ENCODE data around the gene EVC. TPM values are rescaled to one million over a fixed set of nuclear protein-coding genes. Genes with fewer than 3 reads are reported as not detected.
"Not testable (repeated sequence)": the region's sequence is repeated elsewhere in the genome, so short reads cannot be mapped to it uniquely, and the experiment has no call there.

The EVC gene
- total RNA-seq, 1 donor from 2014 or later: 1.5 TPM

DNA sequence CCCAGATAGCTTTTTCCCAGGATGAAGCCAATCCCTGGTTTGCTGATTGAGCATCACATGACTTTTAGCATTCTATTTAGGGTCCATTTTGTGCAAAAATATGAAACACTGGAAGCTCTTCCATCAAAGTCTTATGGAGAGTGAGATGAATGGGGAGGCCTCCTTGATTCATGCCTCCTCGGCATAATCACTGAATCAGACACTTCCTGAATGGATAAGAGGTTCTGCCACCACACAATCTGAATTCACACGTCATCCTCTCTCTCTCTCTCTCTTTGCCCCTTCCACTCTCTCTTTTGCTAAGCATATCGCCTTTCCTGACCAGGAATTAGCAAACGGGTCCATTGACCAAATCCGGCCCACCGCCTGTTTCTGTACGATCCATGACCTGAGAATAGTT is 113.2 kb downstream of the EVC start:
- Mint-ChIP-seq H3K36me3 (ENCODE audit: low read depth) (no peaks in the 10 kb centered on the region), H3K4me3 (no peak overlapping the region), H3K27me3 (ENCODE audit: insufficient read depth) (peaks cover 5% of the 10 kb centered on the region), H3K9me3 (no peaks in the 10 kb centered on the region), H3K4me1 (ENCODE audit: low read depth) (peaks cover 34% of the 10 kb centered on the region), H3K27ac (no peak overlapping the region)
- intact Hi-C loops (cut with micrococcal nuclease): loop anchor here (2.0 kb wide), 1 partner anchor 39 kb away; no protein-coding TSS in a partner anchor
- DNase-seq (ENCODE audit: low spot score): no peak

GRCh38 chr4:5824635-5825034 is 113.6 kb downstream of the EVC start:
- intact Hi-C loops (cut with micrococcal nuclease): loop anchor here (2.0 kb wide), 1 partner anchor 38 kb away; no protein-coding TSS in a partner anchor

DNA sequence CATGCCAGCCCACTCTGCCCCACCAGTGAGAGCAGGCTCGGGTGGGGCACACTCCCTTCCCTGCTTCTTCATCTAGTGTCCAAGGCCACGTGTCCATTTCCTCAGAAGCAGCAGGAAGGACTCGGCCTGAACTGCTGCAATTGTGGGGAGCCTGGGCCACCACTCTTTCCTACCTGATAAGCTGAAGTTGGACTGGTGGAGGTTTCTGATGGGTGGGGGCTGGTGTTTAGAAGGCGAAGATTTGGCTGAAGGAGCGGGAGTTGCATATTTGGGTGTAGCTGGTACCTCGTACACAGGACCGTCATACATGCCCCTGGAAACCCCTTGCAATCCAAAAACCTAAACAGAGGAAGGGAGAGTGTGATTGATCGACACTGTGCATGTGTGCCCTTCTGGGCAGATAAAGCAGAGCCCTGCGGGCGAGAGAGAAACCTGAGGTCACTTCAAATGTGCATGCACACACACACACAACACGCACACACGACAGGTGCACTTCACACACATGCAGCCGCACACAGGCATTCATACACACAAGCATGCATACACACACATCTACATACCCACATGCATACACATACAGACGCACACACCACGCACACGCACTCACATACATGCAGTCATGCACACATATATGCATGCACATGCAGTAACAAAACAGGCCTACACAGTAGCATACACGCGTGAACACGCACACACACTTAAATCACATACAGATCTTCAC is 114.5 kb downstream of the EVC start:
- H3K4me3 Mint-ChIP-seq: no peak overlapping the region
- no peaks in the 10 kb centered on the region for H3K9me3 Mint-ChIP-seq
- intact Hi-C loops (cut with micrococcal nuclease): loop anchor here (2.0 kb wide), 1 partner anchor 37 kb away; no protein-coding TSS in a partner anchor
- peaks cover 11% of the 10 kb centered on the region for H3K27me3 Mint-ChIP-seq (ENCODE audit: insufficient read depth)
- H3K4me1 Mint-ChIP-seq (ENCODE audit: low read depth): peaks cover 34% of the 10 kb centered on the region
- H3K36me3 Mint-ChIP-seq (ENCODE audit: low read depth): no peaks in the 10 kb centered on the region
- DNase-seq (ENCODE audit: low spot score): no peak
- no peak overlapping the region for H3K27ac Mint-ChIP-seq

More at GRCh38 chr4:5824635-5825034, 113.6 kb downstream of the EVC start:
- DNase-seq (ENCODE audit: low spot score): no peak
- Mint-ChIP-seq H3K27me3 (ENCODE audit: insufficient read depth) (peaks cover 8% of the 10 kb centered on the region), H3K27ac (no peak overlapping the region), H3K9me3 (no peaks in the 10 kb centered on the region), H3K4me3 (no peak overlapping the region), H3K4me1 (ENCODE audit: low read depth) (peaks cover 34% of the 10 kb centered on the region), H3K36me3 (ENCODE audit: low read depth) (no peaks in the 10 kb centered on the region)

DNA sequence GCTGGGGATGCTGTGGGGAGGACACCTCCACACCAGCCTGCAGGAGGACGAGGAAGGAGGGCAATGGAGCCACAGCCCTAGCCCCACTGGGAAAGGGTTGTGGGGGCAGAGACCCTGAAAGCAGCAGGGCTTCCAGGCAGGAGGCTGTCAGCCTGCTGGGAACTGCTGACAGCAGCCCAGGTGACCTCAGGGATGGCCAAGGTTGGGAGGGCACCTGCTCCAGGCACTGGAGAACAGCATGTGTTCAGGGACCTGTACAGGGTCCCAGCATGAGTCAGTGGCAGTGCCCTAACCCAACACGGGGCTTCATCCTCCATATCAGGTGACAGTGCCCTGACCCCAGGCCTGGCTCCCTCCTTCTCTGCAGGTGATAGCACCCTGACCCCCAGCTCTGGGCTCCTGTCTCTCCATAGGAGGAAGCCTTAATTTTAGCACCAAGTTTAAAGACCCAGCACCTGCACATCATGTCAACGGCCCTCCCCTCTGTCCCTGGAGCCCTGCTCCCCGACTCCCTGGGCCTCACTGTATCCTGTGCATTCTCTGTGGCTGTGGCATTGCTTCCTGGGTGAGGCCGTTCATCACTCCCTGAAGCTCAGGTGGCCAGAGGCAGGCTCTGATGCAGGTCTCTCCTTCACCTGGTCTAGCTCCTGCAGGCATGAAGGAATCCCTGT is 115.6 kb downstream of the EVC start:
- intact Hi-C loops (cut with micrococcal nuclease): no loop called here
- peaks cover 14% of the 10 kb centered on the region for H3K27me3 Mint-ChIP-seq (ENCODE audit: insufficient read depth)
- H3K9me3 Mint-ChIP-seq: no peaks in the 10 kb centered on the region
- DNase-seq (ENCODE audit: low spot score): no peak
- H3K36me3 Mint-ChIP-seq (ENCODE audit: low read depth): no peaks in the 10 kb centered on the region
- H3K27ac Mint-ChIP-seq: no peak overlapping the region
- H3K4me3 Mint-ChIP-seq: no peak overlapping the region
- peaks cover 34% of the 10 kb centered on the region for H3K4me1 Mint-ChIP-seq (ENCODE audit: low read depth)

GRCh38 chr4:5827108-5828004 is 116.4 kb downstream of the EVC start:
- no peaks in the 10 kb centered on the region for H3K9me3 Mint-ChIP-seq
- H3K27ac Mint-ChIP-seq: no peak overlapping the region
- H3K4me1 Mint-ChIP-seq (ENCODE audit: low read depth): peaks cover 32% of the 10 kb centered on the region
- H3K36me3 Mint-ChIP-seq (ENCODE audit: low read depth): no peaks in the 10 kb centered on the region
- no peak overlapping the region for H3K4me3 Mint-ChIP-seq
- intact Hi-C loops (cut with micrococcal nuclease): no loop called here
- peaks cover 14% of the 10 kb centered on the region for H3K27me3 Mint-ChIP-seq (ENCODE audit: insufficient read depth)
- DNase-seq (ENCODE audit: low spot score): no peak

DNA sequence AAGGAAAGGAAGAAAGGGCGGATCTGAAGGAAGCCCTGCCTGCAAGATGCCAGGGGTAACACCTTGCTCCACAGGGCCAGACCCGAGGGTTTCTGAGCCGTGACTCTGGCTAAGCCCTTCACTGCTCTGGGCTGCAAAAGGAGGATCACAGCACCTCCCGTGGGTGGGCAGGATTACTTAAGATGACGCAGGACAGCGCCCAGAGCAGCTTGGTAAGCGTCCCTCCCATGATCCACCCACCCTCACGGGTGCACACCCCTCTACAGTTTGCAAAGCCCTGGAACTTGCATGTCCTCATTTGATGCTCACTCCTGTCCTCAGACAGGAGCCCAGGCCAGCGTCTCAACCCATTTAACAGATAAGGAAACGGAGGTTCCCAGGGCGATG is 117.0 kb downstream of the EVC start:
- Mint-ChIP-seq H3K36me3 (ENCODE audit: low read depth) (no peaks in the 10 kb centered on the region), H3K27me3 (ENCODE audit: insufficient read depth) (peaks cover 14% of the 10 kb centered on the region), H3K27ac (no peak overlapping the region), H3K9me3 (no peaks in the 10 kb centered on the region), H3K4me1 (ENCODE audit: low read depth) (peaks cover 26% of the 10 kb centered on the region), H3K4me3 (no peak overlapping the region)
- DNase-seq (ENCODE audit: low spot score): no peak
- intact Hi-C loops (cut with micrococcal nuclease): no loop called here

GRCh38 chr4:5836943-5837342 is 125.9 kb downstream of the EVC start:
- H3K4me1 Mint-ChIP-seq (ENCODE audit: low read depth): no peaks in the 10 kb centered on the region
- H3K36me3 Mint-ChIP-seq (ENCODE audit: low read depth): no peaks in the 10 kb centered on the region
- intact Hi-C loops (cut with micrococcal nuclease): no loop called here
- no peak overlapping the region for H3K27ac Mint-ChIP-seq
- no peak for DNase-seq (ENCODE audit: low spot score)
- no peaks in the 10 kb centered on the region for H3K9me3 Mint-ChIP-seq
- no peaks in the 10 kb centered on the region for H3K27me3 Mint-ChIP-seq (ENCODE audit: insufficient read depth)
- no peak overlapping the region for H3K4me3 Mint-ChIP-seq

DNA sequence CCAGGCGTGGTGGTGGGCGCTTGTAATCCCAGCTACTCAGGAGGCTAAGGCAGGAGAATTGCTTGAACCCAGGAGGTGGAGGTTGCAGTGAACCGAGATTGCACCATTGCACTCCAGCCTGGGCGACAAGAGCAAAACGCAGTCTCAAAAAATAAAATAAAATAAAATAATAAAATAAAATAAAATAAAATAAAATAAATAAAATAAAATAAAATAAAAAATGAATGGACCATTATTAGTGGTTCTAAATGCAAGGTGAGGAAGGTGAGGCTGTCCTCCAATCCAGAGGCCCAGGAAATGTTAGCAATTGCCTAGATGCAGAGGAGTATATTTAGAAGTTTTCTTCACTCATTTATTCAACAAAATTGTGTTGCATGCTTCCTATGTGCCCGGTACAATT is 126.5 kb downstream of the EVC start:
- DNase-seq (ENCODE audit: low spot score); H3K9me3 Mint-ChIP-seq; H3K36me3 Mint-ChIP-seq (ENCODE audit: low read depth); H3K4me1 Mint-ChIP-seq (ENCODE audit: low read depth); intact Hi-C loops (cut with micrococcal nuclease); H3K27ac Mint-ChIP-seq; H3K27me3 Mint-ChIP-seq (ENCODE audit: insufficient read depth); H3K4me3 Mint-ChIP-seq: not testable (repeated sequence)

- Mint-ChIP-seq H3K4me1 (ENCODE audit: low read depth) (no peaks in the 10 kb centered on the region), H3K36me3 (ENCODE audit: low read depth) (no peaks in the 10 kb centered on the region), H3K27me3 (ENCODE audit: insufficient read depth) (no peaks in the 10 kb centered on the region), H3K4me3 (no peak overlapping the region), H3K9me3 (no peaks in the 10 kb centered on the region), H3K27ac (no peak overlapping the region)
- no peak for DNase-seq (ENCODE audit: low spot score)
- intact Hi-C loops (cut with micrococcal nuclease): no loop called here
Measured at GRCh38 chr4:5839332-5839731, 128.3 kb downstream of the EVC start.

- no peaks in the 10 kb centered on the region for H3K9me3 Mint-ChIP-seq
- H3K4me1 Mint-ChIP-seq (ENCODE audit: low read depth): no peaks in the 10 kb centered on the region
- intact Hi-C loops (cut with micrococcal nuclease): no loop called here
Measured at GRCh38 chr4:5839751-5840674, 129.0 kb downstream of the EVC start.

GRCh38 chr4:5842456-5842855 is 131.5 kb downstream of the EVC start:
- no peak overlapping the region for H3K4me3 Mint-ChIP-seq
- DNase-seq (ENCODE audit: low spot score): no peak
- no peak overlapping the region for H3K27ac Mint-ChIP-seq
- H3K9me3 Mint-ChIP-seq: no peaks in the 10 kb centered on the region
- no peaks in the 10 kb centered on the region for H3K27me3 Mint-ChIP-seq (ENCODE audit: insufficient read depth)
- H3K36me3 Mint-ChIP-seq (ENCODE audit: low read depth): no peaks in the 10 kb centered on the region
- no peaks in the 10 kb centered on the region for H3K4me1 Mint-ChIP-seq (ENCODE audit: low read depth)
- intact Hi-C loops (cut with micrococcal nuclease): no loop called here

More at GRCh38 chr4:5839751-5840674, 129.0 kb downstream of the EVC start:
- Mint-ChIP-seq H3K36me3 (ENCODE audit: low read depth) (no peaks in the 10 kb centered on the region), H3K27ac (no peak overlapping the region), H3K4me3 (no peak overlapping the region), H3K27me3 (ENCODE audit: insufficient read depth) (no peaks in the 10 kb centered on the region)
- no peak for DNase-seq (ENCODE audit: low spot score)

All from activated T-helper 1 cell treated with anti-CD3 and anti-CD28 coated beads, Interleukin-12 subunit alpha, Interleukin-12 subunit beta, Interleukin-2, Interleukin-4 antibody, amounts not matched to agents 30 ng/mL and 10 ng/mL and 1 ng/mL, durations not matched to agents 14 hours and 24 hours and 36 hours (primary cell).